ENCODE results near the gene BOD1L1. TPM values are rescaled to one million over a fixed set of nuclear protein-coding genes. Genes with fewer than 3 reads are reported as not detected.

The BOD1L1 gene
- polyA plus RNA-seq, 1 donor from 2014 or later: 43.3 TPM

DNA sequence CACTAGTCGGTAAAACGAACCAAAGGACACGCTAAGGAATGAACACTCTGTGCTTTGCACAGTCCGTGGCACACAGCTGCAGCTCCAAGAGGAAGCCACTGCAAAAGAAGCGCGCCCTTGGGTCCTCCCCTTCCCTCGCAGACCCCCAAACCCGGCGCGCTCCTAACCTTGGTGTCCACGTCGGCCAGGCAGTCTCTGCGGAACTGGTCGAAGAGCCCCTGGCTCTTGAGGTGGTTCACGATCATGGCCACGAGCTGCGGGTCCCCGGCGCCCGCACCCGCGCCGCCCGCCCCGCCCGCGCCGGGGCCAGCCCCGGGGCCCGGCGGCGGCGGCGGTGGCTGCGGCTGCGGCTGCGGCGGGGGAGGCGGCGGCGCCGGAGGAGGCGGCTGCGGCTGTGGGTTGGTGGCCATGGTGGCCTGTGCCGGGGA, 333 bp downstream of the BOD1L1 start:
- H2AFZ ChIP-seq (ENCODE audit: low read depth, low read length): peak overlapping the region; percentile 96

DNA sequence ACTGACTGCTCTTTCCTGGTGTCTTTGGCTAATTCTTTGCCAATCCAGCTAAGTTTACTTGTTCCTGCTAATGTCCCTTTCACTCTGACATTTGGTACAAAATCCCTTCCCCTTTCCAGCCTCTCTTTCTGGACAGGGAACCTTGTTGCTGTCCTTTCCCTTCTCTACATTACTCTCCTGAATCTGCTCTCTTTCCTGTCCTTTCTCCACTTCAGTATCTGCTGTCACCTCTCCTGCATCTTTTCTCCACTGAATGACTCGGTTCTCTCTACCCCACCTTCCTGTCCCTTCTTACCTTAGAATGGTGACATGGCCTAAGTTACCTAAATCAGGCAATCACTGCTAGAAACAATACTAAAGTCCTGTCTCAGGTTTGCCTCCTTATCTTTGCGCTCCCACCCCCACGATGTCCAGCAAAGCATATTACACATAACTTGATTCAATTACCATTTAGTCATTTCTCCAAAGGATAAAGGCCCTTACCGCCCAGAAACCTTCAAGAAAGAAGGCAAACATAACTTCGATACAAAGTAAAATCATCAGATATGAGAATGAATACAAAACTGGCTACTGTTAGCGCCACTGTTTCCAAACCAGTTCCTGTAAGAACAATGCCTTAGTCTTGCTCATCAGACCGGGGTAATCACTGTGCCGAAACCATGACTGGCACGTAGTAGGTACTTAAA, 890 bp downstream of the BOD1L1 start:
- Histone ChIP-seq H3K4me2 (ENCODE audit: low read length) (peak overlapping the region; percentile 96), H3K36me3 (ENCODE audit: insufficient read depth, low read length) (no peaks in the 10 kb centered on the region), H3K27ac (ENCODE audit: low read length) (peak overlapping the region; percentile 71), H3K9me3 (ENCODE audit: low read length) (no peaks in the 10 kb centered on the region), H3K4me3 (ENCODE audit: low read length) (peak overlapping the region; percentile 86), H3K9me2 (ENCODE audit: insufficient read depth, low read length) (no peaks in the 10 kb centered on the region), H3K27me3 (ENCODE audit: insufficient read depth, low read depth, low read length) (no peaks in the 10 kb centered on the region), H3K9ac (ENCODE audit: low read length) (peak overlapping the region; percentile 95), H3K79me2 (replicated peaks; ENCODE audit: insufficient read depth, low read length) (peaks cover 47% of the 10 kb centered on the region), H4K20me1 (ENCODE audit: insufficient read depth) (no peaks in the 10 kb centered on the region), H2AFZ (ENCODE audit: low read depth, low read length) (peak overlapping the region; percentile 42), H3F3A (ENCODE audit: insufficient read depth, low read length, poor library complexity, severe bottlenecking) (no peaks in the 10 kb centered on the region)
- TF ChIP-seq TAF1 (IDR thresholded peaks at IDR 0.05; ENCODE audit: low read depth) (no peak), RAD21 (conservative IDR thresholded peaks at IDR 0.05) (no peak), CTCF (IDR thresholded peaks at IDR 0.05; ENCODE audit: poor library complexity, severe bottlenecking) (no peak), MXI1 (conservative IDR thresholded peaks at IDR 0.05; ENCODE audit: poor library complexity, severe bottlenecking) (no peak), EP300 (conservative IDR thresholded peaks at IDR 0.05; ENCODE audit: poor library complexity, severe bottlenecking) (no peak), POLR2AphosphoS5 (IDR thresholded peaks at IDR 0.05) (no peak)

More for the DNA sequence above, 333 bp downstream of the BOD1L1 start:
- no peaks in the 10 kb centered on the region for H3K27me3 ChIP-seq (ENCODE audit: insufficient read depth, low read depth, low read length)
- H3K27ac ChIP-seq (ENCODE audit: low read length): peak overlapping the region; percentile 97
- H3K79me2 ChIP-seq (replicated peaks; ENCODE audit: insufficient read depth, low read length): peaks cover 44% of the 10 kb centered on the region
- H3F3A ChIP-seq (ENCODE audit: insufficient read depth, low read length, poor library complexity, severe bottlenecking): no peaks in the 10 kb centered on the region
- no peaks in the 10 kb centered on the region for H3K36me3 ChIP-seq (ENCODE audit: insufficient read depth, low read length)
- H3K4me2 ChIP-seq (ENCODE audit: low read length): peak overlapping the region; percentile 96
- H4K20me1 ChIP-seq (ENCODE audit: insufficient read depth): no peaks in the 10 kb centered on the region
- H3K9me2 ChIP-seq (ENCODE audit: insufficient read depth, low read length): no peaks in the 10 kb centered on the region
- H3K9ac ChIP-seq (ENCODE audit: low read length): peak overlapping the region; percentile 95
- TF ChIP-seq SMC3 (conservative IDR thresholded peaks at IDR 0.05; ENCODE audit: poor library complexity): no peak
- no peak for TF ChIP-seq CTCF (IDR thresholded peaks at IDR 0.05; ENCODE audit: poor library complexity, severe bottlenecking)
- no peak for TF ChIP-seq TAF1 (IDR thresholded peaks at IDR 0.05; ENCODE audit: low read depth)
- no peak for TF ChIP-seq EP300 (conservative IDR thresholded peaks at IDR 0.05; ENCODE audit: poor library complexity, severe bottlenecking)
- no peak for TF ChIP-seq EZH2 (IDR thresholded peaks at IDR 0.05; ENCODE audit: borderline replicate concordance, insufficient read depth, low read length, poor library complexity, severe bottlenecking)
- TF ChIP-seq REST (IDR thresholded peaks at IDR 0.05; ENCODE audit: borderline replicate concordance): no peak
- peak; percentile 33 for TF ChIP-seq MXI1 (conservative IDR thresholded peaks at IDR 0.05; ENCODE audit: poor library complexity, severe bottlenecking)
- TF ChIP-seq RAD21 (conservative IDR thresholded peaks at IDR 0.05): no peak
- peak overlapping the region; percentile 86 for H3K4me3 ChIP-seq (ENCODE audit: low read length)
- no peaks in the 10 kb centered on the region for H3K9me3 ChIP-seq (ENCODE audit: low read length)

All from neural cell (in vitro differentiated cells).